PFSK-1 (cell line): ENCODE results near the gene SEC16B.

Experiments
- FOXP2 ChIP-seq: optimal IDR thresholded peaks from 2 replicates; pipeline ENCODE3; 2011; ENCODE audit warnings: borderline replicate concordance, control low read depth, inconsistent platforms; ENCODE audit not compliant: insufficient read depth; ENCODE audit errors: extremely low read length, extremely low read depth
- POLR2AphosphoS5 ChIP-seq: IDR thresholded peaks from 2 replicates; pipeline ENCODE4 v1.6.1; 2012; ENCODE audit warnings: low read depth, mild to moderate bottlenecking, control low read depth, low read length, moderate library complexity
- SIN3A ChIP-seq: IDR thresholded peaks from 2 replicates; pipeline ENCODE4 v1.6.1; 2012; ENCODE audit warnings: mild to moderate bottlenecking, low read length, moderate library complexity, borderline replicate concordance; ENCODE audit not compliant: insufficient read depth
- TAF1 ChIP-seq: IDR thresholded peaks from 2 replicates; pipeline ENCODE4 v1.6.1; 2012; ENCODE audit warnings: low read length, control low read depth, borderline replicate concordance; ENCODE audit not compliant: insufficient read depth
- TF ChIP-seq, protein P1 (sequence below), 2 experiments: IDR thresholded peaks; 2 replicates each; pipeline versions ENCODE4 v1.6.1 to v1.8.0; 2011 to 2012; ENCODE audit warnings: low read depth in 2 of 2, low read length in 2 of 2, control low read depth in 1 of 2, inconsistent platforms in 1 of 2, mild to moderate bottlenecking in 1 of 2, moderate library complexity in 1 of 2; ENCODE audit not compliant: insufficient read depth in 1 of 2

Gene SEC16B

DNA sequence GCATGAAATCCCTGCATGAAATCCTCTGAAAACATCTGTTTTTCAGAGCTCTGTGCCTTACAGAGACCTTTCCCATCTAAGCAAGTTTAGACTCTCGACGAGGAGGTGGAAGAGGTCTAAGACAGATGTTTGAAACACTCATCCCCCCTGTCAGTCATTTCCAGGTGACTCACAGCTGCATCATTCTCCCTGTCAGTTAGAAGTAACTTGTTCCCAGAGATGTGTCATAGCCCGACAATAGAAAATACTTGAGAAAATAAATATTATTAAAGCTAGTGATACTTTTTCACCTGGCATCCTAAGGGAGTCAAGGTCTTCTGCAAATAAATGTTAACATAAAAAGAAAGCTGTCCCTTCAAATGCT, 41.6 kb upstream of the SEC16B start:
- TF ChIP-seq FOXP2 (no peak), POLR2AphosphoS5 (no peak), TAF1 (no peak), SIN3A (no peak)
- TF ChIP-seq, protein P1, sequence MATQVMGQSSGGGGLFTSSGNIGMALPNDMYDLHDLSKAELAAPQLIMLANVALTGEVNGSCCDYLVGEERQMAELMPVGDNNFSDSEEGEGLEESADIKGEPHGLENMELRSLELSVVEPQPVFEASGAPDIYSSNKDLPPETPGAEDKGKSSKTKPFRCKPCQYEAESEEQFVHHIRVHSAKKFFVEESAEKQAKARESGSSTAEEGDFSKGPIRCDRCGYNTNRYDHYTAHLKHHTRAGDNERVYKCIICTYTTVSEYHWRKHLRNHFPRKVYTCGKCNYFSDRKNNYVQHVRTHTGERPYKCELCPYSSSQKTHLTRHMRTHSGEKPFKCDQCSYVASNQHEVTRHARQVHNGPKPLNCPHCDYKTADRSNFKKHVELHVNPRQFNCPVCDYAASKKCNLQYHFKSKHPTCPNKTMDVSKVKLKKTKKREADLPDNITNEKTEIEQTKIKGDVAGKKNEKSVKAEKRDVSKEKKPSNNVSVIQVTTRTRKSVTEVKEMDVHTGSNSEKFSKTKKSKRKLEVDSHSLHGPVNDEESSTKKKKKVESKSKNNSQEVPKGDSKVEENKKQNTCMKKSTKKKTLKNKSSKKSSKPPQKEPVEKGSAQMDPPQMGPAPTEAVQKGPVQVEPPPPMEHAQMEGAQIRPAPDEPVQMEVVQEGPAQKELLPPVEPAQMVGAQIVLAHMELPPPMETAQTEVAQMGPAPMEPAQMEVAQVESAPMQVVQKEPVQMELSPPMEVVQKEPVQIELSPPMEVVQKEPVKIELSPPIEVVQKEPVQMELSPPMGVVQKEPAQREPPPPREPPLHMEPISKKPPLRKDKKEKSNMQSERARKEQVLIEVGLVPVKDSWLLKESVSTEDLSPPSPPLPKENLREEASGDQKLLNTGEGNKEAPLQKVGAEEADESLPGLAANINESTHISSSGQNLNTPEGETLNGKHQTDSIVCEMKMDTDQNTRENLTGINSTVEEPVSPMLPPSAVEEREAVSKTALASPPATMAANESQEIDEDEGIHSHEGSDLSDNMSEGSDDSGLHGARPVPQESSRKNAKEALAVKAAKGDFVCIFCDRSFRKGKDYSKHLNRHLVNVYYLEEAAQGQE (IDR thresholded peaks at IDR 0.05; ENCODE audit: insufficient read depth in 1 of 2, low read depth in 2 of 2, low read length in 2 of 2): no peak

DNA sequence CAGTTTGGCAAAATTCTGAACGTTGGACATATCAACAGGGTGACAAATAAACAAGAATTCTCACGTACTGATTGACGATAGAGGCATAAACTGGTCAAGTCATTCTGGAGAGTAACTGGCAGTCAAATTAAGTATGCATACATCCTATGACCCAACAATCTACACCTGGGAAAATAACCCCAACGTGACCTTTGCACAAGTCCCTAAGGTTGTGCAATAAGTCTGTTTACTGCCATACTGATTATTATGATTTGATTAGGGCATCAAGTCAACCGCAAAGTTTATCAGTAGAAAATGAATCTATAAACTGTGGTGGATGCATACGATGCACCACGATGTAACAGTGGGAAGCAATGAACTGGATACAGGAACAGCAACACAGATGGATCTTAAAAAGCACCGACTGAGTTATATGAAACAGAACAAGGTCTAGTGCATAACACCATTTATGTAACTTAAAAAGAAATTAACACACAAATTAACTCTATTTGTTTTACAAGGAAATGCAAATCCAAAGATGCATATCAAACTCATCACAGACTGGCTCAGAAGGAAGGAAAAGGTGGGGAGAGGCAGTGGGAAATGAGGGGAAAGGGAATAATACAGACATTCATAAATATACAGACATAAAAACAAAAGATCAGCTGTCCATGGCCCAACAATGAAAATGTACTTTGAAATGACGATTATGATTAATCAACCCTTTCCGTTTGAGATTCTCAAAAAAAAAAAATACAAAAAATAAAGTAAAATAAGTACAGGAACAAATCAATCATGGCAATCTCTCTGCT, 41.0 kb upstream of the SEC16B start:
- no peak for TF ChIP-seq TAF1
- no peak for TF ChIP-seq POLR2AphosphoS5
- TF ChIP-seq FOXP2: no peak
- no peak for TF ChIP-seq SIN3A
- TF ChIP-seq, protein P1 (IDR thresholded peaks at IDR 0.05; ENCODE audit: insufficient read depth in 1 of 2, low read depth in 2 of 2, low read length in 2 of 2): no peak

DNA sequence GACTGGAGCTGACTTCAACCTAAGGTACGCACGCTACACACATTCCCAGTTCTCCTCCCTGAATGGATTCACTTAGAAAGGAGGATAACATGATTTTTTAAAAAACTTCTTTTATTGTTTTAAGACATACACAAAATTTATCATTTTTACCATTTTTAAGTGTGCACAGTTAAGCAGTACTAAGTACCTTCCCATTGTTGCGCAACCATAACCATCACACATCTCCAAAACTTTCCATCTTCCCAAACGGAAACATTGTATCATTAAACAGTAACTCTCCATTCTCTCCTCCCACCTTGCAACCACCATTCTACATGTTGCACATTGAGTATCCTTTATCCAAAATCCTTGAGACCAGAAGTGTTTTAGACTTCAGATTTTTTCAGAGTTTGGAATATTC, 36.2 kb upstream of the SEC16B start:
- no peak for TF ChIP-seq FOXP2
- TF ChIP-seq, protein P1 (IDR thresholded peaks at IDR 0.05; ENCODE audit: insufficient read depth in 1 of 2, low read depth in 2 of 2, low read length in 2 of 2): no peak
- TF ChIP-seq TAF1: no peak
- TF ChIP-seq POLR2AphosphoS5: no peak
- TF ChIP-seq SIN3A: no peak

DNA sequence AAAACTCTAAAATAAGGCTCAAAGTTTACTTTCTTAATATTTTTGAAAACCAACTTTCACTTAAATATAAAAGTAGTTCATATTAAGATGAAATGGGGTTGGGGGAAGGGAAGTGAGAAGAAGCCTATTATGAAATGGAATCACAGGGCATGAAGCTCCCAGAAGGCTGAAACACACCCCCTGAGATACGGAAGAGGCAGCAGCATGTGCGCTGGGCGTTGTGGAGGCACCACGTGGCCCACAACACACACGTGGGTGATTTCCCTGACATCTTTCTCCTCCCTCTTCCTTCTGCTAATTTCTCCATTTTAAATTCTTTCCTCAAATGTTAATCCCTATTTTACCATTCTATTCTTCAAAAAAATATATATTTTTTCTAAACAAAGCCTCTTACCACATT, 35.6 kb upstream of the SEC16B start:
- TF ChIP-seq POLR2AphosphoS5: no peak
- TF ChIP-seq SIN3A: no peak
- no peak for TF ChIP-seq FOXP2
- TF ChIP-seq, protein P1 (IDR thresholded peaks at IDR 0.05; ENCODE audit: insufficient read depth in 1 of 2, low read depth in 2 of 2, low read length in 2 of 2): no peak
- no peak for TF ChIP-seq TAF1
